Brain microvascular endothelial cell (primary cell): Measurements from ENCODE around the gene CELF5.
"Not testable (repeated sequence)": the region's sequence is repeated elsewhere in the genome, so short reads cannot be mapped to it uniquely, and the experiment has no call there.

Experiments used
- DNase-seq: peaks from one replicate; pipeline ENCODE4 v3.0.0-alpha.2; 2020
- H3K27ac ChIP-seq: fragments of 250-450 bp; sonication (Bioruptor Pico); 2 replicates; pipeline ENCODE4 v1.5.1; 2020; ENCODE audit warnings: mild to moderate bottlenecking, moderate library complexity
- H3K27me3 ChIP-seq: fragments of 250-450 bp; sonication (Bioruptor Pico); replicated peaks from 2 replicates; pipeline ENCODE4 v1.5.1; 2020; ENCODE audit warnings: mild to moderate bottlenecking
- H3K36me3 ChIP-seq: fragments of 250-450 bp; sonication (Bioruptor Pico); replicated peaks from 2 replicates; pipeline ENCODE4 v1.5.1; 2020; ENCODE audit warnings: mild to moderate bottlenecking
- H3K4me3 ChIP-seq: 2 replicates; pipeline ENCODE4 v1.5.1; 2011; ENCODE audit warnings: low read depth, mild to moderate bottlenecking, control low read depth, low read length, moderate library complexity
- in situ Hi-C: cut with HindIII; loops from 2 replicates; pipeline ENCODE4 v1.10.0; 2017; ENCODE audit warnings: low sequenced_read_pairs, low pct_ligation_motif_present
- TF ChIP-seq, protein P1 (sequence below): IDR thresholded peaks from 2 replicates; pipeline ENCODE4 v1.5.1; 2011; ENCODE audit warnings: low read depth, mild to moderate bottlenecking, moderate library complexity, low read length, control low read depth, inconsistent platforms; ENCODE audit errors: missing control alignments

CELF5 gene

DNA sequence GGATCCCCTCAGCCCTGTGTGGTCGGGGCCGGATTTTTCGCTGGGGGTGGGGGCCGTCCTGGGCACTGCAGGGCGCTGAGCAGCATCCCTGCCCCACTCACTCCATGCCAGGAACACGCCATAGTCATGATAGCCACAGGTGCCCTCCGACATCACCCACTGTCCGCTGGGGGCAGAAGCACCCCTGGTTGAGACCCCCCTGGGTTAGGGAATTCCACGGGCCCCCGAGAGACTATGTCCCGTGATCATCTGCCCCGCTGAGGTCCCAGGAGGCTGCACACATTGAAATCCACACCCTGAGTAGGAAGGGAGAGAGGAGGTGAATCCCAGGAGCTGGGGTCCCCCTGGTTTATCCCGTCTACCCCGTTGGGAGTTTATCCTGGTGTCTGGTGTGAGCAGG, 22.6 kb upstream of the CELF5 start:
- in situ Hi-C loops = no loop called here
- H3K4me3 ChIP-seq = no peak overlapping the region
- no peak for DNase-seq
- H3K27ac ChIP-seq = no peak overlapping the region
- TF ChIP-seq, protein P1, sequence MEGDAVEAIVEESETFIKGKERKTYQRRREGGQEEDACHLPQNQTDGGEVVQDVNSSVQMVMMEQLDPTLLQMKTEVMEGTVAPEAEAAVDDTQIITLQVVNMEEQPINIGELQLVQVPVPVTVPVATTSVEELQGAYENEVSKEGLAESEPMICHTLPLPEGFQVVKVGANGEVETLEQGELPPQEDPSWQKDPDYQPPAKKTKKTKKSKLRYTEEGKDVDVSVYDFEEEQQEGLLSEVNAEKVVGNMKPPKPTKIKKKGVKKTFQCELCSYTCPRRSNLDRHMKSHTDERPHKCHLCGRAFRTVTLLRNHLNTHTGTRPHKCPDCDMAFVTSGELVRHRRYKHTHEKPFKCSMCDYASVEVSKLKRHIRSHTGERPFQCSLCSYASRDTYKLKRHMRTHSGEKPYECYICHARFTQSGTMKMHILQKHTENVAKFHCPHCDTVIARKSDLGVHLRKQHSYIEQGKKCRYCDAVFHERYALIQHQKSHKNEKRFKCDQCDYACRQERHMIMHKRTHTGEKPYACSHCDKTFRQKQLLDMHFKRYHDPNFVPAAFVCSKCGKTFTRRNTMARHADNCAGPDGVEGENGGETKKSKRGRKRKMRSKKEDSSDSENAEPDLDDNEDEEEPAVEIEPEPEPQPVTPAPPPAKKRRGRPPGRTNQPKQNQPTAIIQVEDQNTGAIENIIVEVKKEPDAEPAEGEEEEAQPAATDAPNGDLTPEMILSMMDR = no peak
- no peaks in the 10 kb centered on the region for H3K27me3 ChIP-seq
- peaks cover 17% of the 10 kb centered on the region for H3K36me3 ChIP-seq

DNA sequence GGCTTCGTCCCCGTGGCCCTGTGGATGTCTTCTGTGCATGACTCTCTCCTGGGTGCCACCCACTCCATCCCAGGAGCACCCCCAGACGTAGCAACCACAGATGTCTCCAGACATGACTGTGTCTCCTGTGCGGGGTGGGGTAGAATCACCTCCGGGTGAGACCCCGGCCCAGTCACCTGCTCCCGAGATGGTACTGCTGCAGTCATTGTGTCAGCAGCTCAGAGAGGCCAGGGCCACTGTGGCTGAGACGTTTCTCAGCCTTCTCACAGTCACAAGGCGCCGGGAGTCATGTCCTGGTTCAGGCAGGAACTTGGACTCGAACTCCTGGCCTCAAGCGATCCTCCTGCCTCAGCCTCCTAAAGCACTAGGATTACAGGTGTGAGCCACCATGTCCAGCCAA, 22.1 kb upstream of the CELF5 start:
- in situ Hi-C loops = no loop called here
- Histone ChIP-seq H3K36me3 (peaks cover 19% of the 10 kb centered on the region), H3K4me3 (no peak overlapping the region), H3K27me3 (no peaks in the 10 kb centered on the region), H3K27ac (no peak overlapping the region)
- TF ChIP-seq, protein P1 = no peak
- DNase-seq = no peak

- H3K27ac ChIP-seq, DNase-seq, H3K4me3 ChIP-seq, H3K27me3 ChIP-seq, in situ Hi-C loops: not testable (repeated sequence)
- peaks cover 24% of the 10 kb centered on the region for H3K36me3 ChIP-seq
These were observed 21.6 kb upstream of the CELF5 start for GRCh38 chr19:3202895-3203294.

GRCh38 chr19:3203805-3204645, 20.4 kb upstream of the CELF5 start:
- no peak overlapping the region for H3K27ac ChIP-seq
- peaks cover 27% of the 10 kb centered on the region for H3K36me3 ChIP-seq
- no peak overlapping the region for H3K4me3 ChIP-seq
- TF ChIP-seq, protein P1 = no peak
- in situ Hi-C loops = no loop called here
- no peaks in the 10 kb centered on the region for H3K27me3 ChIP-seq
- DNase-seq = no peak

DNA sequence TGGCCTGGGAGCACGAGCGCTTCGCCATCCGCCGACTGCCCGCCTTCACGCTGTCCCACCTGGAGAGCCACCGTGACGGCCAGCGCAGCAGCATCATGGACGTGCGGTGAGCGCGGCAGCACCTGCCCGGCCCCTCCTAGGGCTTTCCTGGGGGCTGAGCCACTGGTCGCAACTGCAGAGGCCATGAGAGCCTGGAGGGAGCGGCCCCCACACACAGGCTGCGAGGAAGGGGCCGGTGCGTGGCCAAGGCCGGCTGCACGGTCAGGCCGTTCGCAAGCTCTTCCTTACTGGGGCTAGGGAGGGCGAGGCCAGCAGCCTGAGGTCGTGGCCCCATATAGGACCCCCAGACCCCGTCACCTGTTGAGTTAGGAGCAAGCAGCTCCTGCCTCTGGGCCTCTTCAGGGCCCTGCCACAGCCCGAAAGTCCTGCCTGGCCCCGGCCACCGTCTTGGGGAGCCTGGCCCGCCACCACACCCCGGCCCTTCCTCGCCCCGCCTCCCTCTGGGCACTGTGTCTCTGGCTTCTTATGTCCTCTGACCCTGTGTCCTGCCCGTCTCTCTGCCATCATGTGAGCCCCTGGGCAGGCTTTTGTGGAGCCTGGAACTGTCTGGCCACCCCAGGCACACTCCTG, 19.7 kb upstream of the CELF5 start:
- H3K4me3 ChIP-seq = no peak overlapping the region
- H3K27ac ChIP-seq = no peak overlapping the region
- peaks cover 27% of the 10 kb centered on the region for H3K36me3 ChIP-seq
- DNase-seq = no peak
- TF ChIP-seq, protein P1 = no peak
- in situ Hi-C loops = no loop called here
- no peaks in the 10 kb centered on the region for H3K27me3 ChIP-seq

DNA sequence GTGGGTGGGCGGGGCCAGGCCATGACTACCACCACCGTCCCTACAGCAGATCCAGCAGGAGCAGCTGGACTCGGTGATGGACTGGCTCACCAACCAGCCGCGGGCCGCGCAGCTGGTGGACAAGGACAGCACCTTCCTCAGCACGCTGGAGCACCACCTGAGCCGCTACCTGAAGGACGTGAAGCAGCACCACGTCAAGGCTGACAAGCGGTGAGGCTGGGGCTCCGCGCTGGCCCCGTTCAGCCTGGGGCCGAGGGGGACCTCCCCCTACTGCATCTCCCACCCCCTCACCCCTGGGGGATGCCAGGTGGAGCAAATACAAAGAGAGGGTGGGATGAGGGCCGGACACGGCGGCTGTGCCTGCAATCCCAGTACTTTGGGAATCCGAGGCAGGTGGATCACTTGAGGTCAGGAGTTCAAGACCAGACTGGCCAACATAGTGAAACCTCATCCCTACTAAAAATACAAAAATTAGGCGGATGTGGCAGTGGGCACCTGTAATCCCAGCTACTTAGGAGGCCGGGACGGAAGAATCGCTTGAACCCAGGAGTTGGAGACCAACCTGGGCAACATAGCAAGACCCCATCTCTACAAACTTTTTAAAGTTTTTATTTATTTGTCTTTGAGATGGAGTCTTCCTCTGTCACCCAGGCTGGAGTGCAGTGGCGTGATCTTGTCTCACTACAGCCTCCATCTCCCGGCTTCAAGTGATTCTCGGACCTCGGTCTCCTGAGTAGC, 18.1 kb upstream of the CELF5 start:
- Histone ChIP-seq H3K36me3 (peaks cover 27% of the 10 kb centered on the region), H3K4me3 (no peak overlapping the region), H3K27me3 (no peaks in the 10 kb centered on the region), H3K27ac (no peak overlapping the region)
- in situ Hi-C loops = no loop called here
- DNase-seq = no peak
- TF ChIP-seq, protein P1 = no peak
